Measurements from ENCODE around the gene SGTA. TPM values are rescaled to one million over a fixed set of nuclear protein-coding genes. Genes with fewer than 3 reads are reported as not detected.

Gene SGTA
- total and polyA plus RNA-seq, 9 of the 15 experiments (the other 6 are each of a cell fraction or from before 2014, with no cell fraction given) = 1.4 to 110 (median 49.9) TPM

- ATAC-seq (no peak), DNase-seq (ENCODE audit: extremely low read depth in 1 of 4, low spot score in 3 of 4) (no peak), FAIRE-seq (no peak)
- in situ Hi-C loops (cut with MboI) = no loop called here
- Histone ChIP-seq H3K9ac (ENCODE audit: insufficient read depth in 1 of 2, low read depth in 2 of 2, low read length in 2 of 2) (peak overlapping the region in 1 of 2 experiments; percentile 81; a peak in 2 of 4 replicates), H3K9me1 (ENCODE audit: control insufficient read depth, insufficient read depth, low read length) (no peaks in the 10 kb centered on the region), H3K27me3 (ENCODE audit: control insufficient read depth in 2 of 2, insufficient read depth in 2 of 2, low read length in 2 of 2) (no peaks in the 10 kb centered on the region), H4K20me1 (replicated peaks; ENCODE audit: control insufficient read depth, insufficient read depth, low read length) (peaks cover 9% of the 10 kb centered on the region; the same call in 1 of the 2 replicates), H3K4me3 (no peak overlapping the region), H2AFZ (ENCODE audit: low read depth, low read length) (no peak overlapping the region), H3K4me1 (replicated peaks in 1 of 2; ENCODE audit: control insufficient read depth in 2 of 2, insufficient read depth in 2 of 2, low read length in 2 of 2) (peaks cover 8 to 52% of the 10 kb centered on the region in 2 experiments; a peak in 4 of 5 replicates), H3K9me3 (replicated peaks; ENCODE audit: control insufficient read depth, insufficient read depth, low read depth, low read length) (no peaks in the 10 kb centered on the region), H3K79me2 (ENCODE audit: control insufficient read depth, insufficient read depth, low read length) (peaks cover 60% of the 10 kb centered on the region), H3K36me3 (ENCODE audit: control insufficient read depth, insufficient read depth, low read length) (peaks cover 49% of the 10 kb centered on the region; the same call in 2 of the 3 replicates), H3K4me2 (ENCODE audit: insufficient read depth, low read length) (peak overlapping the region; percentile 29; the same call in 1 of the 2 replicates), H3K27ac (ENCODE audit: extremely low read depth, low read depth, low read length) (no peak overlapping the region)
- intact Hi-C loops (cut with micrococcal nuclease) = no loop called here
- TF ChIP-seq RBFOX2 (IDR thresholded peaks at IDR 0.05; ENCODE audit: low read depth, low read length) (0 out of 2 replicates have a peak, but pooled peaks have one; percentile 18), ZNF436 (CRISPR knock-in tag; IDR thresholded peaks at IDR 0.05) (no peak), THAP12 (CRISPR knock-in tag; IDR thresholded peaks at IDR 0.05) (no peak), ZNF174 (CRISPR knock-in tag; IDR thresholded peaks at IDR 0.05) (no peak)
- CTCF ChIA-PET (ENCODE audit: low intra/inter-chr PET ratio) = no interaction called here
- POLR2A ChIA-PET = interaction anchor here (0.6 kb wide), 1 partner anchor 622 kb away, joined by 3 read pairs; no protein-coding TSS in a partner anchor
- WGBS (ENCODE audit: insufficient coverage, low coverage, missing lambda C conversion rate) = 68% methylated on average over 8 of the region's 8 CpGs
- BruUV-seq (replicated peaks) = no TSS peak
Observed at GRCh38 chr19:2787115-2787514, 4.0 kb upstream of the SGTA start.

Data from K562 (cell line).